GM12878 (cell line): ENCODE measurements around the gene HERPUD1. TPM values are rescaled to one million over a fixed set of nuclear protein-coding genes. Genes with fewer than 3 reads are reported as not detected.

ENCODE experiments used
- BACH1 ChIP-seq: fragments of 450-650 bp; IDR thresholded peaks from 2 replicates; pipeline ENCODE4 v1.6.1; 2017; ENCODE audit warnings: mild to moderate bottlenecking, borderline replicate concordance
- BCL11A ChIP-seq: IDR thresholded peaks from 2 replicates; pipeline ENCODE4 v1.6.1; 2011; ENCODE audit warnings: low read depth, low read length
- BMI1 ChIP-seq: fragments of 450-650 bp; IDR thresholded peaks from 2 replicates; pipeline ENCODE4 v1.6.1; 2016; ENCODE audit warnings: mild to moderate bottlenecking, moderate library complexity, borderline replicate concordance
- FOXM1 ChIP-seq: IDR thresholded peaks from 2 replicates; pipeline ENCODE4 v1.6.1; 2012; ENCODE audit warnings: low read depth, mild to moderate bottlenecking, inconsistent platforms, low read length, moderate library complexity
- PML ChIP-seq: IDR thresholded peaks from 2 replicates; pipeline ENCODE4 v1.6.1; 2012; ENCODE audit warnings: low read length, inconsistent platforms
- YBX1 ChIP-seq: fragments of 450-650 bp; IDR thresholded peaks from 2 replicates; pipeline ENCODE4 v1.6.1; 2016; ENCODE audit warnings: antibody characterized with exemption
- ZBTB40 ChIP-seq: fragments of 450-650 bp; IDR thresholded peaks from 2 replicates; pipeline ENCODE4 v1.6.1; 2016; ENCODE audit warnings: mild to moderate bottlenecking, moderate library complexity, borderline replicate concordance
- polyA plus RNA-seq, 11 experiments: library from polyadenylated mRNA; depleted of rRNA in 4 of 11; unstranded in 6 of 11; stranded (reverse) in 5 of 11; fragments of >200 nt; fragmentation: Nextera tagmentation in 4 of 11; fragmentation: Illumina TruSeq in 1 of 11; extraction: Ambion mirVana in 4 of 11; extraction: Trizol in 1 of 11; gene quantifications; 1 replicate in 1 of 11; 2 replicates in 10 of 11; pipeline versions ENCODE4 v1.2.1 to v1.2.3, GENCODE V29; 2011 to 2016; ENCODE audit warnings: inconsistent platforms in 2 of 11, missing spikeins in 2 of 11, low read depth in 1 of 11
- total RNA-seq, 4 experiments: library from RNA; depleted of rRNA in 3 of 4; stranded (reverse); fragments of >200 nt in 3 of 4; fragmentation: Illumina TruSeq in 1 of 4; extraction: Trizol in 1 of 4; gene quantifications; 2 replicates each; pipeline versions ENCODE4 v1.2.1 to v1.2.3, GENCODE V29; 2013 to 2021

Gene HERPUD1
- total and polyA plus RNA-seq, 10 of the 15 experiments (the other 5 are each of a cell fraction or from before 2014, with no cell fraction given): 32.6 to 212 (median 122) TPM

DNA sequence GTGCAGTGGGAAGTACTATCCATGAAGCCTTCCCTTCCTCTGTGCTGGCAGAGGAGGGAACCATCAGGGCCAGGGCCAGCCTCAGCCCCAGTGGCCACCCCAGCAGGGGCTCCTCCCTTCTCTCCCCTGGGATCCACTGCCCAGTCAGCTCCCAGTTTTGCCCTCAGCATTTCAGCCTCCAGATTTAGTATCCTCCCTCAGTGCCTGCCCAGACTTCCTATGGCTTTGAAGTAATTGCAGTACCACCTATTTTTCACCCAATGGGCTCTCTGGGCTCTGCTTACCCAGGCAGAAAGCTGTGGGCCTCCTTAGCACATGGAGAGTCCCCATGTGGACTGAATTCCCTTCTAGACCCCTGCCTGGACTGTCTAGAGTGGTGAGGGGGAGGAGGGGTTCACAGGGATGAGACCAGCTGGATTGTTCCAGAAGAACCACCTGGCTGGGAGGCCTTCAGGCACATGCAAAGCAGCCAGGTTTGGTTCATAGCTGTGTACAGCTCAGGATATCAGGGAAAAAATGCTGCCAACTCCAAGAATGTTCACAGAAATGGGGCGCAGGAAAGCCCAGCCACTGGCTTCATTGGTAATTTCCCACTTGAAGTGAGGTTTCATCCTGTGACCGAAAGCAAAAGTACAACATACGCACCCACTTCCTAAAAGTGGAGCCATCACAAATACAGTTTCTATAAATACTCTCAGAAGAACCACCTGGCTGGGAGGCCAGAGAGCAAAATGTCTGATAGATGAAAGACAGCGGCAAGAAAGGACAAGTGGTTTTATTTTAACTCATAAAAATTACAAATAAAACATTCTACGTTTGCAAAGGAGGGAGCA lies 15.2 kb upstream of the HERPUD1 start (continued):
- TF ChIP-seq BCL11A (peak; percentile 67), YBX1 (no peak), BMI1 (peak; percentile 10; the same call in 1 of the 2 replicates), ZBTB40 (no peak), FOXM1 (peak; percentile 86; the same call in 1 of the 2 replicates), PML (no peak; the same call in 1 of the 2 replicates), BACH1 (no peak; the same call in 1 of the 2 replicates)
